ENCODE results near the gene TMEM225B.
"Not testable (repeated sequence)": the region's sequence is repeated elsewhere in the genome, so short reads cannot be mapped to it uniquely, and the experiment has no call there.

The TMEM225B gene

DNA sequence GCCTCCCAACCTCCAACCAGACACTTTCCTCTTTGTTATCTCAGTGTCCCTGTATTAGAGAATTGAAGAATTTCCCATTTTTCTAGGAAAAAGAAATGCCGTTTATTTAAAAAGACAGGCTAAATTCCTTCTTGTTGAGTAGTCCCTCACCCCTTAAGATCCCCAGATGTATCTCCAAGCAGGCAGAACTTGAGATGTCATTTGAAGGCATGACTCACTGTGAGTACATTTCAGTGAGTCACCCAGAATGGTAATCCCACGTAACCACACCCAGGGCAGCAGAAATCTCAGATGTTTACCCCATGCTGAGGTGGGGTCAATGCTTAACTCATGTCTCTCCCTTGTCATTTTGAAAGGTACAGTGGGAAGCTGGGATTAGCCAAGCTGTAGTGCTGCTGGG is 35.2 kb upstream of the TMEM225B start:
- H3K27ac ChIP-seq = no peak overlapping the region
- no peak overlapping the region for H2AFZ ChIP-seq
- no peaks in the 10 kb centered on the region for H3K36me3 ChIP-seq (ENCODE audit: control insufficient read depth, insufficient read depth, low read length)
- H3K79me2 ChIP-seq = peaks cover 38% of the 10 kb centered on the region
- H3K4me2 ChIP-seq (ENCODE audit: low read length) = no peak overlapping the region
- TF ChIP-seq, protein P1, sequence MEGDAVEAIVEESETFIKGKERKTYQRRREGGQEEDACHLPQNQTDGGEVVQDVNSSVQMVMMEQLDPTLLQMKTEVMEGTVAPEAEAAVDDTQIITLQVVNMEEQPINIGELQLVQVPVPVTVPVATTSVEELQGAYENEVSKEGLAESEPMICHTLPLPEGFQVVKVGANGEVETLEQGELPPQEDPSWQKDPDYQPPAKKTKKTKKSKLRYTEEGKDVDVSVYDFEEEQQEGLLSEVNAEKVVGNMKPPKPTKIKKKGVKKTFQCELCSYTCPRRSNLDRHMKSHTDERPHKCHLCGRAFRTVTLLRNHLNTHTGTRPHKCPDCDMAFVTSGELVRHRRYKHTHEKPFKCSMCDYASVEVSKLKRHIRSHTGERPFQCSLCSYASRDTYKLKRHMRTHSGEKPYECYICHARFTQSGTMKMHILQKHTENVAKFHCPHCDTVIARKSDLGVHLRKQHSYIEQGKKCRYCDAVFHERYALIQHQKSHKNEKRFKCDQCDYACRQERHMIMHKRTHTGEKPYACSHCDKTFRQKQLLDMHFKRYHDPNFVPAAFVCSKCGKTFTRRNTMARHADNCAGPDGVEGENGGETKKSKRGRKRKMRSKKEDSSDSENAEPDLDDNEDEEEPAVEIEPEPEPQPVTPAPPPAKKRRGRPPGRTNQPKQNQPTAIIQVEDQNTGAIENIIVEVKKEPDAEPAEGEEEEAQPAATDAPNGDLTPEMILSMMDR (IDR thresholded peaks at IDR 0.05) = no peak
- H3K27me3 ChIP-seq (ENCODE audit: control insufficient read depth, insufficient read depth, low read length) = no peaks in the 10 kb centered on the region
- H3K4me3 ChIP-seq (ENCODE audit: low read depth, low read length) = no peak overlapping the region
- no peak overlapping the region for H3K9ac ChIP-seq
- H3K9me3 ChIP-seq (ENCODE audit: control insufficient read depth, low read length) = no peaks in the 10 kb centered on the region
- peaks cover 4% of the 10 kb centered on the region for H3K4me1 ChIP-seq

- H2AFZ ChIP-seq = no peak overlapping the region
- H3K4me2 ChIP-seq (ENCODE audit: low read length) = no peak overlapping the region
- TF ChIP-seq, protein P1 (IDR thresholded peaks at IDR 0.05) = no peak
- no peaks in the 10 kb centered on the region for H3K27me3 ChIP-seq (ENCODE audit: control insufficient read depth, insufficient read depth, low read length)
- peaks cover 4% of the 10 kb centered on the region for H3K4me1 ChIP-seq
- H3K79me2 ChIP-seq = peaks cover 44% of the 10 kb centered on the region
- H3K27ac ChIP-seq = no peak overlapping the region
- H3K9ac ChIP-seq = no peak overlapping the region
- H3K36me3 ChIP-seq (ENCODE audit: control insufficient read depth, insufficient read depth, low read length) = no peaks in the 10 kb centered on the region
- no peaks in the 10 kb centered on the region for H3K9me3 ChIP-seq (ENCODE audit: control insufficient read depth, low read length)
- no peak overlapping the region for H3K4me3 ChIP-seq (ENCODE audit: low read depth, low read length)
Observed at GRCh38 chr7:99563650-99564049, 34.4 kb upstream of the TMEM225B start.

DNA sequence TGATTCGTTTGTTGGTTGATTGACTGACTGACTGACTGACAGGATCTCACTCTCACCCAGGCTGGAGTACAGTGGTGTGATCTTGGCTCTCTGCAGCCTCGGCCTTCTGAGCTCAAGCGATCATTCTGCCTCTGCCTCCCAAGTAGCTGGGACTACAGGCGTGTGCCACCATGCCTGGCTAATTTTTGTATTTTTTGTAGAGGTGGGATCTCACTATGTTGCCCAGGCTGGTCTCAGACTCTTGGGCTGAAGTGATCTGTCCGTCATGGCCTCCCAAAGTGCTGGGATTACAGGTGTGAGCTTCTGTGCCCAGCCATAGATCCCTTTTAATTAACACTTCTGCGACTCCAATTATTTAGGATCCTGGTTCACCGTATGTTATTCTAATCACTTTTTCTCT is 29.3 kb upstream of the TMEM225B start:
- not testable (repeated sequence) for H3K9me3 ChIP-seq (ENCODE audit: control insufficient read depth, low read length); H3K9ac ChIP-seq; H3K27me3 ChIP-seq (ENCODE audit: control insufficient read depth, insufficient read depth, low read length); H3K4me3 ChIP-seq (ENCODE audit: low read depth, low read length); H3K27ac ChIP-seq; H3K4me1 ChIP-seq; H3K36me3 ChIP-seq (ENCODE audit: control insufficient read depth, insufficient read depth, low read length); H3K4me2 ChIP-seq (ENCODE audit: low read length); H2AFZ ChIP-seq
- H3K79me2 ChIP-seq = peaks cover 23% of the 10 kb centered on the region

GRCh38 chr7:99571768-99572167 is 26.3 kb upstream of the TMEM225B start:
- Histone ChIP-seq H3K9ac (no peak overlapping the region), H3K79me2 (peaks cover 18% of the 10 kb centered on the region), H3K27me3 (ENCODE audit: control insufficient read depth, insufficient read depth, low read length) (no peaks in the 10 kb centered on the region), H3K9me3 (ENCODE audit: control insufficient read depth, low read length) (no peaks in the 10 kb centered on the region), H3K4me2 (ENCODE audit: low read length) (no peak overlapping the region), H3K27ac (no peak overlapping the region), H3K4me3 (ENCODE audit: low read depth, low read length) (no peak overlapping the region), H3K36me3 (ENCODE audit: control insufficient read depth, insufficient read depth, low read length) (no peaks in the 10 kb centered on the region), H2AFZ (no peak overlapping the region), H3K4me1 (no peaks in the 10 kb centered on the region)
- TF ChIP-seq, protein P1 (IDR thresholded peaks at IDR 0.05) = no peak

DNA sequence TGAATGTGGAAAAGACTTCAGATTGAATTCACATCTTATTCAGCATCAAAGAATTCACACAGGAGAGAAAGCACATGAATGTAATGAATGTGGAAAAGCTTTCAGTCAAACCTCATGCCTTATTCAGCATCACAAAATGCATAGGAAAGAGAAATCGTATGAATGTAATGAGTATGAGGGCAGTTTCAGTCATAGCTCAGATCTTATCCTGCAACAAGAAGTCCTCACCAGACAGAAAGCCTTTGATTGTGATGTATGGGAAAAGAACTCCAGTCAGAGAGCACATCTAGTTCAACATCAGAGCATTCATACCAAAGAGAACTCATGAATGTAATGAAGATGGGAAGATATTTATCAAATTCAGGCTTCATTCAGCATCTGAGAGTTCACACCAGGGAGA is 24.8 kb upstream of the TMEM225B start:
- Histone ChIP-seq H3K27ac (no peak overlapping the region), H3K36me3 (ENCODE audit: control insufficient read depth, insufficient read depth, low read length) (no peaks in the 10 kb centered on the region), H3K9ac (no peak overlapping the region), H3K9me3 (ENCODE audit: control insufficient read depth, low read length) (no peaks in the 10 kb centered on the region), H3K4me3 (ENCODE audit: low read depth, low read length) (no peak overlapping the region), H3K4me2 (ENCODE audit: low read length) (no peak overlapping the region), H3K79me2 (peaks cover 14% of the 10 kb centered on the region), H3K27me3 (ENCODE audit: control insufficient read depth, insufficient read depth, low read length) (no peaks in the 10 kb centered on the region), H2AFZ (no peak overlapping the region), H3K4me1 (no peaks in the 10 kb centered on the region)
- TF ChIP-seq, protein P1 (IDR thresholded peaks at IDR 0.05) = no peak

Measured in parathyroid adenoma (tissue), 2 donors.